ENCODE data around the gene CERS6. TPM values are rescaled to one million over a fixed set of nuclear protein-coding genes. Genes with fewer than 3 reads are reported as not detected.
A peak's percentile ranks its signal among the peaks of the same experiment; 100 is the strongest.

Gene CERS6
- total RNA-seq, 1 donor from 2014 or later: 21.8 TPM

DNA sequence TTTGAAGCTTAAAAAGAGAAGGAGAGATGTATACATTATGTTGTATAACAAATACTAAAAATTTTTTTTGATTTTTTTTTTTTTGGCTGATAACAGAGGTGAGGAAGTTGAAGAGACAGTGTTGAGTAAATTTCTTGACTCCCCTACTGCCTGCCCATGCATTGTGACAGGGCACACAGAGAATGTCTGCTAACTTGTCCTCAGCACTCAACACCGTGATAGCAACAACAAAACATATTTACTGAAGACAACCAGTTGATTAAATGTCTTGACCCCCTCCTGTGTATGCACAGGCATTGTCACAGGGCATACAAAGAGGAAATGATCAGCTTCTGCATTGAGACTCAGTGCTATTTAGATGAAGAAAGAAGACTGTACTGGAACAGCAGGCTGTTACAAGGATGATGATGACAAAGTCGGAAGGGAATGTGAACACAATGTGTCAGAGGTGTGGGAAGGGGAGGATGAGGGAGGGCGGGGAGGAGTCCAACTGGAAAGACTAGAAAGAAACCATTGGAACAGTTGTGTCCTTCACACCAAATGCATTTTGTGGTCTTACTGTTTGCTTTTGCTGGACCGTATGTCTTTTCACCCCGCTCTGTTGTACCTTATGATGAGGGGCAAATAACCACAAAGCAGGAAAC, 89.5 kb downstream of the CERS6 start:
- intact Hi-C loops (cut with DNase I): no loop called here
- no peaks in the 10 kb centered on the region for H3K9me3 ChIP-seq
- TF ChIP-seq, protein P1, sequence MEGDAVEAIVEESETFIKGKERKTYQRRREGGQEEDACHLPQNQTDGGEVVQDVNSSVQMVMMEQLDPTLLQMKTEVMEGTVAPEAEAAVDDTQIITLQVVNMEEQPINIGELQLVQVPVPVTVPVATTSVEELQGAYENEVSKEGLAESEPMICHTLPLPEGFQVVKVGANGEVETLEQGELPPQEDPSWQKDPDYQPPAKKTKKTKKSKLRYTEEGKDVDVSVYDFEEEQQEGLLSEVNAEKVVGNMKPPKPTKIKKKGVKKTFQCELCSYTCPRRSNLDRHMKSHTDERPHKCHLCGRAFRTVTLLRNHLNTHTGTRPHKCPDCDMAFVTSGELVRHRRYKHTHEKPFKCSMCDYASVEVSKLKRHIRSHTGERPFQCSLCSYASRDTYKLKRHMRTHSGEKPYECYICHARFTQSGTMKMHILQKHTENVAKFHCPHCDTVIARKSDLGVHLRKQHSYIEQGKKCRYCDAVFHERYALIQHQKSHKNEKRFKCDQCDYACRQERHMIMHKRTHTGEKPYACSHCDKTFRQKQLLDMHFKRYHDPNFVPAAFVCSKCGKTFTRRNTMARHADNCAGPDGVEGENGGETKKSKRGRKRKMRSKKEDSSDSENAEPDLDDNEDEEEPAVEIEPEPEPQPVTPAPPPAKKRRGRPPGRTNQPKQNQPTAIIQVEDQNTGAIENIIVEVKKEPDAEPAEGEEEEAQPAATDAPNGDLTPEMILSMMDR (IDR thresholded peaks at IDR 0.05): no peak
- DNase-seq (no peak), ATAC-seq (peak; percentile 37 to 41)
- peaks cover 6% of the 10 kb centered on the region for H3K4me1 ChIP-seq
- H3K36me3 ChIP-seq: no peaks in the 10 kb centered on the region
- H3K4me3 ChIP-seq: no peak overlapping the region
- H3K27ac ChIP-seq: no peak overlapping the region
- H3K27me3 ChIP-seq (ENCODE audit: low read depth): no peaks in the 10 kb centered on the region

DNA sequence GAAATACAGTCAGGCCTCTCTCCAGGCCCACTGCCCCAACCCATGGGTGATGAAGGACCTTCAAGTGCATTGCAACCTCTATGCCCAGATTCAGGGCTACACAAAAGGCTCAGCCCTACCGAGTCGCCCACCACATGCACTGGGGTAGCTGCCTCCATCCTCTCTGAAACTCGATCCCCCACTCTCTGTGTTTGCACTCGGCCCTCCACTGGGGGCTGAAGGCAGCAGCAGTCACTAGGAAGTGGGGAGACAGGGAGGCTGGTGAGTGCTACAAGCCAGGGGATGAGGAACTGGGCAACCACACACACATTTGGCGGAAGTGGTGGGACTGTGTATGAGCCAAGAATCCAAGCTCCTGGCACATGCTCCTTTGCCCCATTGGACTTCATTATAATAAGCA, 94.6 kb downstream of the CERS6 start:
- DNase-seq: peak; percentile 66

DNA sequence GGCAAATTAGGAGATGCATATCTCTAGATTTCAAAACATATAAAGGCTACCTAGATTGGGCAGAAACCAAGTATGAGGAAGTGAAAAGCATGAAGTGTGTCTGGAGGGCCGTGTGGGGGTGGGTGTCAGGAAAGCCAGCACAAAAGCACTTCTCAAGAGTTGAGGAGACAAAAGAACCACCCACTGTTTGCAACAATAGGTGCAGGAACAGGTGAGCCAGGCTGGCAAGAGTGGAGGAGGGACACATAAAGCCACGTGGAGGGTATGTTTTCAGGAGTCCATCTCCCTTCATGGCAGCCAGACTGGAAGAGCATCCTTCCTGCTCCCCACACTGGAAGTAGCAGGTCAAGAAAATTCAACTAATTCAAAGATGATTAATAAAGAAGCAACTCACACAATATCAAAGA, 96.4 kb downstream of the CERS6 start:
- ATAC-seq (peak in 1 of 2 donors; percentile 62), DNase-seq (peak; percentile 48)
- no peaks in the 10 kb centered on the region for H3K4me1 ChIP-seq
- H3K27me3 ChIP-seq (ENCODE audit: low read depth): no peaks in the 10 kb centered on the region
- H3K36me3 ChIP-seq: no peaks in the 10 kb centered on the region
- H3K27ac ChIP-seq: no peak overlapping the region
- H3K9me3 ChIP-seq: no peaks in the 10 kb centered on the region
- TF ChIP-seq, protein P1 (IDR thresholded peaks at IDR 0.05): no peak
- intact Hi-C loops (cut with DNase I): no loop called here
- no peak overlapping the region for H3K4me3 ChIP-seq

More for the DNA sequence above, 94.6 kb downstream of the CERS6 start:
- Histone ChIP-seq H3K36me3 (no peaks in the 10 kb centered on the region), H3K27ac (no peak overlapping the region), H3K4me1 (no peaks in the 10 kb centered on the region), H3K27me3 (ENCODE audit: low read depth) (no peaks in the 10 kb centered on the region), H3K4me3 (no peak overlapping the region), H3K9me3 (no peaks in the 10 kb centered on the region)
- intact Hi-C loops (cut with DNase I): no loop called here
- peak; percentile 81 to 86 for ATAC-seq
- TF ChIP-seq, protein P1 (IDR thresholded peaks at IDR 0.05): no peak

DNA sequence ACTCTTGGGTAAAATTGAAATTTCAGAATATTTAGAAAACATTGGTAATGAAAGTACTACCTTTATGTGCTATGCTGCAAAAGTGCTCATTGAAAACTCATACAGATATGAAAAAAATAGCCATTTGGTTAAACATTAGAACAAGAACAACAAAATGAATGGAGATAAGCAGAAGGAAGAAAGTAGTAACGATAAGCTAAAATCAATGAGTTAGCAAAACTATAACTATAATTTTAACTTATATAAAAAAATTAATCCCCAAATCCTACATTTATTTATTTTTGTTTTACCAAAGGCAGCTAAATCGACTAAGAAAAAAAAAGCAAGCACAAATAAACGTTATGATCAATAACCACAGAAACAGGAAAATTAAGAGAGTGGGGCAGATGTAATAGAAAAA, 99.2 kb downstream of the CERS6 start:
- H3K27me3 ChIP-seq (ENCODE audit: low read depth): no peaks in the 10 kb centered on the region
- H3K4me1 ChIP-seq: no peaks in the 10 kb centered on the region
- H3K9me3 ChIP-seq: no peaks in the 10 kb centered on the region
- DNase-seq (no peak), ATAC-seq (no peak)
- H3K27ac ChIP-seq: no peak overlapping the region
- H3K36me3 ChIP-seq: no peaks in the 10 kb centered on the region
- H3K4me3 ChIP-seq: no peak overlapping the region
- intact Hi-C loops (cut with DNase I): no loop called here
- TF ChIP-seq, protein P1 (IDR thresholded peaks at IDR 0.05): no peak

DNA sequence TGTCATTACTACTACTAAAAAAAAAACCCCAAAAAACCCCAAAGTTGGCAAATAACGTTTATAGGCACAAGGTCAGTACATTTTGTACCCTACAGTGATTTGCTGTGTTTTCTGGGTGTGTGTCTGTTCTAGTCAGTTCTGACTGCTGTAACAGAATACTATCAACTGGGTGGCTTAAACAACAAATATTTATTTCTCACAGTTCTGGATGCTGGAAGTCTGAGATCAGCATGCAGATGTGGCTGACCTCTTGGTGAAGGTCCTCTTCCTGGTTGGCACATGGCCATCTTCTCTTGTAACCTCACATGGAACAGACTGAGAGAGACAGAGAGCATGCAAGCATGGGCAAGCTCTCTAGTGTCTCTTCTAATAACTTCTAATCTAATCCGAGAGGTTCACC, 103.1 kb downstream of the CERS6 start:
- intact Hi-C loops (cut with DNase I): no loop called here

More for the DNA sequence above, 103.1 kb downstream of the CERS6 start:
- TF ChIP-seq, protein P1 (IDR thresholded peaks at IDR 0.05): no peak
- DNase-seq: no peak
- ATAC-seq: no peak
- peaks cover 7% of the 10 kb centered on the region for H3K36me3 ChIP-seq
- no peaks in the 10 kb centered on the region for H3K27me3 ChIP-seq (ENCODE audit: low read depth)
- no peak overlapping the region for H3K4me3 ChIP-seq
- no peaks in the 10 kb centered on the region for H3K4me1 ChIP-seq
- H3K9me3 ChIP-seq: no peaks in the 10 kb centered on the region
- H3K27ac ChIP-seq: no peak overlapping the region
